Superior temporal gyrus (tissue), 1 donor: ENCODE data around the gene ADAMTS6.
"Not testable (repeated sequence)": the region's sequence is repeated elsewhere in the genome, so short reads cannot be mapped to it uniquely, and the experiment has no call there.

Experiments
- DNase-seq: peaks from one replicate; pipeline ENCODE4 v3.0.0-alpha.2; 2016; ENCODE audit errors: extremely low spot score

The ADAMTS6 gene

DNA sequence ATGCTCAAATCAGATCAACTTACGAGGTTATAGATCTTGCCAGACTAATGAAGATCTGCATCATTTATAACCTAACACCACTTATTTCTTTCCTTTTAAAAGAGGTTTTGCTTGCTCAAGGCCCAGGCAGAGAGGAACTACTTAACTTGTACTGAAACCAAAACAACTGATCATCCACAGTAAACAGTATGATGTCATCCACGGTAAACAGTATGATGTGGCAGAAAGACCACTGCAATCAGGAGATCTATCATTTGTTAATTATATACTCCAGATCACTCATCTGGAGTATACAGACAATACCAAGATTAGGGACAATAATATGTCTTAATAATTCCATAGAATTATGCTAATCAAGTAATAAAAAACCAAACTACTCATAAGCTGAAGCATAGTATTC, 116.8 kb downstream of the ADAMTS6 start:
- DNase-seq = no peak

DNA sequence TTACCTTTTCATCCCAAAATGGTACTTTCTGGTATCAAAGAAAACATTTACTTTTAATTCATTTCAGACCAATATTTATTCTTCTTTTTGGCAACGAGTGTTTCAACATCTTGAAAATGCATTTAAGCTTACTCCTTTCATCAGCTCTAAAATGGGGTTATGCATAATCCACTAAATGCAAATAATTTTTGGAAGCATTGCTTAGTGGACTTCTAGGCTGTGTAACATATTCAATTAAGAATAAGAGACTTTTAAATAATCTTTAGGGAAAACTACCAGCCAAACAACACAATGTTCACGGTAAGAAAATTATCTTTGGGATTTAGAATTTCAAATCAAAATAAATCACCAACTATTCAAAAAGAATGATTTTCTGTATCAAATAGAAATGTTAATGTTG, 118.2 kb downstream of the ADAMTS6 start:
- DNase-seq = no peak

DNA sequence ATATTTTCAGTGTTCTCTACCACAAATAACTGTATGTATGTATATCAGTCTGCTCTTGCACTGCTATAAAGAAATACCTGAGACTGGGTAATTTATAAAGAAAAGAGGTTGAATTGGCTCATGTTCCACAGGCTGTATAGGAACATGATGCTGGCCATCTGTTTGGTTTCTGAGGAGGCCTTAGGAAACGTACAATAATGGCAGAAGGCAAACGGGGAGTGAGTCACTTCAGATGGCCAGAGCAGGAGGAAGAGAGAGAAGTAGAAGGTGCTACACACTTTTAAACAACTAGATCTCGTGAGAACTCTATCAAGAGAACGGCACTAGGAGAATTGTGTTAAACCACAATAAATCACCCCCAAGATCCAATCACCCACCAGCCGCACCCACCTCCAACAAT, 121.7 kb downstream of the ADAMTS6 start:
- DNase-seq = no peak

DNA sequence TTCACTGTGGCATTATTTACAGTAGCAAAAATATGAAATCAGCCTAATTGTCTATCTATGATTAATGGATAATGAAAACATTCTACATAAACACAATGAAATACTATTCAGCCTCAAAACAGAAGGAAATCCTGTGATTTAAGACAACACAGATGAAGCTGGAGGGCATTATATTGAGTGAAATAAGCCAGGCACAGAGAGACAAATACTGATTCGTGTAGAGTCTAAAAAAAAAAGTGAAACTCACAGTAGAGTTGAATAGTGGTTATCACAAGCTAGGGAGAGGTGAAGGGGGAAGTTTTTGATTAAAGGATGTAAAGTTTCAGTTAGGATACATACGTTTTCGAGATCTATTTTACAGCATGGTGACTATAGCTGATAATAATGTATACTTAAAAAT, 122.2 kb downstream of the ADAMTS6 start:
- no peak for DNase-seq

DNA sequence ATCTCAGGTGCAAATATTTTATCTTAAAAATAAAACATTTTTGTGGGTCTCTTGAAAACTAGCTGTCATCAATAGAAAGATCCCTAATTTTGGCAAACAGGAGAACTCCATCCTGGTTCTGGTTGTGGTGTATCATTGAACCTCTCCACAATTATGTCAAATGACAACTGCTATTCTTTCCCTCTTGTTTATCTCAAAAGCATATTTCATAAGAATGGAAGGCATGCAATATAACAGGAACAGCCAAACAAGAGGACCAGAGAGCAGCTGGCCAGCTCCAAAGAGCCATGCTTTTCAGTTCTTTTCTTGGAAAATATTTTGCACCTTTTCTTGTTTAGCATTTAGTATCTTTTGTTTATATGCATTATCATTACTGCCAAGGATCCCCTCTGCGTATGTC, 125.4 kb downstream of the ADAMTS6 start:
- no peak for DNase-seq

- DNase-seq = no peak
Measured at GRCh38 chr5:65355301-65355700, 126.4 kb downstream of the ADAMTS6 start.

DNA sequence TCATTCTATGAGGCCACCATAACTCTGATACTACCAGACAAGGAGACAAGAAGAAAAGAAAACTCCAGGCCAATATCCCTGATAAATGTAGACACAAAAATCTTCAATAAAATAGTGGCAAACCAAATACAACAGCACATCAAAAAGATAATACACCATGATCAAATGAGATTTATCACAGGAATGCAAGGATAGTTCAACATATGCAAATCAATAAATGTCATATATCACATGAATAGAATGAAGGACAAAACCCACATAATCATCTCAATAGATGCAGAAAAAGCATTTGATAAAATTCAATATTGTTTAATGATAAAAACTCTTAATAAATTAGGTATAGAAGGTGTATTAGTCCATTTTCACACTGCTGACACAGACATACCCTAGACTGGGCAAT, 139.9 kb downstream of the ADAMTS6 start:
- DNase-seq = no peak

- no peak for DNase-seq
Measured at GRCh38 chr5:65338606-65339151, 143.0 kb downstream of the ADAMTS6 start.

GRCh38 chr5:65334077-65334476, 147.6 kb downstream of the ADAMTS6 start:
- no peak for DNase-seq

GRCh38 chr5:65332591-65332990, 149.1 kb downstream of the ADAMTS6 start:
- no peak for DNase-seq

DNA sequence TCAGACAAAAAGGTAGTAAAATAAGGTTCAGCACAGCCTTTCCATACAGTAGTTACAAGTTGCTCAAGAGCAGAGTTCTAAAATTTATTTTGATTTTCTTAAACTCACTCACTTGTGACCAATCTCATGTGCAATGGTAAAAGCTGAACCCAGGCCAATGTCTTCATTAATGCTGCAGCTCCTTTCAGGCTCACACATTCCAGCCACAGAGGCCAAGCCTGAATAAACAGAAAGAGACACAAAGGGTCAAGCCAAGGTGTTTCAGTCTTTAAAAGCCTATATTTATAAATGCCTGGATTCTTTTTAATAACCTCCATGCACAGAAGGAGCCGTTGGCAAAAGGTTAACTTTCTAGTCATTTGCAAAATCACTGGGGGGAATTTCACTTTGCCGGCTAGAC, 152.5 kb downstream of the ADAMTS6 start:
- no peak for DNase-seq

DNA sequence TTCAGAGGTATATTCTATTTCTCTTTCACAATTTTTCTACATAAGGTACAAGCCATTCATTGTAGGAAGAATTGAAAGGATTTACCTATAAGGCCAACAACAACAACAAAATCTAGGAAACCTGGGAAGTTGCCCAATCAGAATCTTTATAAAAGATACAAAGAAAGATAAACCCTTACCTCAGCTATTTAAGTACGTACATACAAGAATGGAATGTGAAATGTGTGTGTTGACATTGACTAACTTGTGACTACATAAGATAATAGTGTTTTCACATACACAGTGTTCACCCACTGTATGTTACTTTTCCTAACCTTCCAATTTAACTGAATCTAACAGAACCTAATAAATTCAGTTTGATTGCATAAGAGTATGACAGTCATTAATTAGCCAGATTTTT, 154.1 kb downstream of the ADAMTS6 start:
- DNase-seq = no peak

GRCh38 chr5:65326922-65327321, 154.8 kb downstream of the ADAMTS6 start:
- no peak for DNase-seq

DNA sequence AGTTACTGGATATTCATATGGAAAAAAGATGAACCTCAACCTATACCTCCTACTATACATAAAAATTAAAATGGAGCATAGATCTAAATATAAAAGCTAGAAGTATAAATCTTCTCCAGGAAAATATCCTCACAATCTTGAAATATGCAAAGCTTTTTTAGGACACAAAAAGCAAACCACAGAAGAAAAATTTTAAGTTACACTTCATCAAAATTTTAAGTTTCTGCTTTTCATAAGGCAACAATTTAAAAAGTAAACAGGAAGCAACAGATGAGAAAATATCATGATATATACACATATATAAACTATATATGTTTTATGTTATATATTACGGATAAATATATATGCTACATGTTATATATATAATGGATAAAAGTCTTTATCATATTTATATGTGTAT, 157.5 kb downstream of the ADAMTS6 start:
- no peak for DNase-seq

DNA sequence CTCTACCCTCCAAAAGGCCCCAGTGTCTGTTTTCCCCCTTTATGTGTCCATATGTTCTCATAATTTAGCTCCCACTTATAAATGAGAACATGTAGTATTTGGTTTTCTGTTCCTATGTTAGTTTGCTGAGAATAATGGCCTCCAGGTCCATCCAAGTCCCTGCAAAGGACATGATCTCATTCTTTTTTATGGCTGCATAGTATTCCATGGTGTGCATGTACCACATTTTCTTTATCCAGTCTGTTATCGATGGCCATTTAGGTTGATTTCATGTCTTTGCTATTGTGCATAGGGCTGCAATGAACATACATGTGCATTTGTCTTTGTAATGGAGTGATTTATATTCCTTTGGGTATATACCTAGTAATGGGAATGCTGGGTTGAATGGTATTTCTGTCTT, 161.0 kb downstream of the ADAMTS6 start:
- DNase-seq = not testable (repeated sequence)

DNA sequence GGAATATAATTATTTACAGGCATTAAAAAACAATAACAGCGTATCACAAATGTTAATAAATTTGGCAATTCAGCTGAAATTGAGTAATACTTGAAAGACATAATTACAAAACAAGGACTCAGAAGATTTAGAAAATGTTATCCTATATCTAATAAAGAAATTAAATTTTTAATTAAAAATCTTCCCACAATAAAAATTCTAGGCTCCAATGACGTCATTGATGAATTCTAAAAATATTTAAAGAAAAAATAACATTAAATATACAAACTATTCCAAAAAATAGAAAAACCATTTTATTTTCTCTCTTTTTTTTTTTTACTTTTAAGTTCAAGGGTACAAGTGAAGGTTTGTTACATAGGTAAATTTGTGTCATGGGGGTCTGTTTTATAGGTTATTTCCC, 161.5 kb downstream of the ADAMTS6 start:
- no peak for DNase-seq

DNA sequence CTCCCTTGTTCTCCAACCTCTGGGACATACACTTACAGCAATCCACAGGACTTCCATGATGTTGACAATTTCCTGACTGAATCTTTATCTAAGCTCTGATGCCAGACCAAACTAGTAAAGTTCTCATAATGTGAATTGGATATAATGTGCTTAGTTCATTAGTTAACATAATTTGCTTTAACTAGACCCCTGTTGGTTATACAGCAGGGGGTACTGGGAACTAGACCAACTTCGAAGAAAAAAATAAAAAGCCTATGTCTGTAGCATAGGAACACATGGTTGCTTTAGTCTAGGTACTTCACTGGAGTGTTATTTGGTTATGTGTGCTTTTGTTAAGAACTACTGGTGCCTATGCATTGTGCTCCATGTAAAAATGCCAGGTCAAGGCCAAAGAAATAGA, 173.8 kb downstream of the ADAMTS6 start:
- no peak for DNase-seq

GRCh38 chr5:65307088-65307487, 174.6 kb downstream of the ADAMTS6 start:
- DNase-seq = no peak

DNA sequence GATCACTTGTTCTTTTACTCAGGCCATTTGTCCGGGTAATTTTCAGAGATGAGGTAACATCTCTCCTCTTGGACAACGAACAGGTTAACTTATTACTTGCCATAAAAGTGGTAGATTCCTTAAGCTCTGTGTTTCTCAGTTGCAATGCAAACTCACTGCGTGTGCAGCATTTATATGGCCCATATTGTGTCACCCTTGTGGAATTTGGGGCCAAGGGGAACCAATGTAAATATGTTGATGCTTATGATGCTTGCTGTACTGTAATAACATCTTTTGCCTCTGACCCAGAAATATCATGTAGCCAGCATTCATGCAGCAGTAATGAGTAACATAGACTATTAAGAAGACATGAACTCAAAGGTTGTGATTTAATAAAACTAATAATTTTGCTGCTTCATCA, 175.8 kb downstream of the ADAMTS6 start:
- no peak for DNase-seq

- no peak for DNase-seq
Measured at GRCh38 chr5:65299861-65300260, 181.9 kb downstream of the ADAMTS6 start.

GRCh38 chr5:65296067-65296466, 185.7 kb downstream of the ADAMTS6 start:
- no peak for DNase-seq

GRCh38 chr5:65292196-65292595, 189.5 kb downstream of the ADAMTS6 start:
- no peak for DNase-seq

DNA sequence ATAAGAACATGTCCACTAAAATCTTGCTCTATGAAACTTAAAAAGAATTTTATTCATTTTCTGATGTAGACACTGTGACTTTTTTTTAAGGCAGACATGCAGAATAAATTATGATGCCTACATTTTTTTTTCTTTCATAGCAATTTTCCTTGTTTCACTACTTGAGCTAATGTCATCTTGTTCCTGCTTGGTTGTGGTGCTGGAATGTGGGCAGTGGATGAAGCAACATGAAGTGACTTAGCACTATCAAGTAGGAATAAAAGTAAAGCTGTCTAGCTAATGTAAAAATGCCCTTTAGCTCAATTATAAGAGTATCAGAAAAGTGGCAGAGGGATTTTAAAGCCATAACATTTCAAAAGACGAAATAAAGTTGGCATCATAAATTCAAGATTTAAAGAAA, 191.0 kb downstream of the ADAMTS6 start:
- no peak for DNase-seq

- no peak for DNase-seq
Measured at GRCh38 chr5:65288657-65289056, 193.1 kb downstream of the ADAMTS6 start.

DNA sequence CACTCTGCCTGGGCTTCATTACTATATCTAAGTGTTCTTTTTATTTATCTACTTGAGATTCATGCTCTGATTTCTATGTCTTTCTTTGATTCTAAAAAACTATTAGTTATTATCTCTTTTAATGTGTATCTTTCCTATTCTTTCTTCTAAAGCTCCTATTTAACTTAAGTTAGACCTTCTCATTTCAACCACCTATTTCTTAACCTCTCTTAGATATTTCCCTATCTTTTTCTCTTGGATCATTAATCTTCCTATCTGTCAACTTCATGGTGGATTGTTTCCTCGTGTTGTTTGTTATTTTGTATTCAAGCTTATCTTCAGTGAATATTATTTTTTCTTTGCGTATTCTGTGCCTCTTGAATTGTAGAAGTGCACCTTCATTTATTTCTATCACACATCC, 202.1 kb downstream of the ADAMTS6 start:
- DNase-seq = no peak
